SJCRH30 (cell line): ENCODE results near the gene PLD4. TPM values are rescaled to one million over a fixed set of nuclear protein-coding genes. Genes with fewer than 3 reads are reported as not detected.
"Not testable (repeated sequence)": the region's sequence is repeated elsewhere in the genome, so short reads cannot be mapped to it uniquely, and the experiment has no call there.

Experiments
- DNase-seq, 2 experiments: peaks; one replicate each; pipeline ENCODE4 v3.0.0-alpha.2; 2015 to 2020
- H3K27ac ChIP-seq: fragments of 250-450 bp; sonication (Bioruptor Pico); 2 replicates; pipeline ENCODE4 v1.5.1; 2020; ENCODE audit warnings: mild to moderate bottlenecking, moderate library complexity
- H3K27me3 ChIP-seq: fragments of 250-450 bp; sonication (Bioruptor Pico); 2 replicates; pipeline ENCODE4 v1.5.1; 2020; ENCODE audit warnings: mild to moderate bottlenecking, moderate library complexity
- H3K36me3 ChIP-seq: fragments of 250-450 bp; sonication (Bioruptor Pico); 2 replicates; pipeline ENCODE4 v1.5.1; 2020; ENCODE audit warnings: mild to moderate bottlenecking, moderate library complexity
- H3K4me1 ChIP-seq: fragments of 250-450 bp; sonication (Bioruptor Pico); 2 replicates; pipeline ENCODE4 v1.5.1; 2020; ENCODE audit warnings: mild to moderate bottlenecking, moderate library complexity
- H3K4me3 ChIP-seq: fragments of 250-450 bp; sonication (Bioruptor Pico); 2 replicates; pipeline ENCODE4 v1.5.1; 2020; ENCODE audit warnings: mild to moderate bottlenecking, moderate library complexity
- H3K9me3 ChIP-seq: fragments of 250-450 bp; sonication (Bioruptor Pico); replicated peaks from 2 replicates; pipeline ENCODE4 v1.5.1; 2020; ENCODE audit warnings: mild to moderate bottlenecking, moderate library complexity
- total RNA-seq: library from RNA; depleted of rRNA; stranded (reverse); fragments of >200 nt; shearing (Covaris generic); gene quantifications from 2 replicates; pipeline ENCODE4 v1.2.3, GENCODE V29; 2014

The PLD4 gene
- total RNA-seq, 1 experiment from 2014 or later, result not detected

DNA sequence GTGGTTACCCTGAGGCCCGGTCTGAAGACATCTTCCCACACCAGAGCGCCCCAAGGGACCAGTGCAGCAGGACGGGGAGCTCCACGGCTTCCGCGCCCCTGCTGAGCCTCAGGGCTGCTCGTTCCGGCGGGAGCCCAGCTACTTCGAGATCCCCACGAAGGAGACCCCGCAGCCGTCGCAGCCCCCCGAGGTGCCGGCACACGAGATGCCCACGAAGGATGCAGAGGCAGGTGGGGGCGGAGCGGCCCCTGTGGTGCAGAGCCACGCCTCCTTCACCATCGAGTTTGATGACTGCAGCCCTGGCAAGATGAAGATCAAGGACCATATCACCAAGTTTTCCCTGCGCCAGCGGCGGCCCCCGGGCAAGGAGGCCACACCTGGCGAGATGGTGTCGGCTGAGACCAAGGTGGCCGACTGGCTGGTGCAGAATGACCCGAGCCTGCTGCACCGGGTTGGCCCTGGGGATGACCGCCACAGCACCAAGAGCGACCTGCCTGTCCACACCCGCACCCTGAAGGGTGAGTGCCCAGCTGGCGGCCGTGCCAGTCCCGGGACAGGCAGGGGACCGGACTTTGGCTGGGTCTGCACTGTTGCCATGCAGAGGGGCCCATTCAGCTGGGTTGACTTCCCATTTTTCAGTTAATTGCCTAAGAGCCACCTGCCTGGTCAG lies 41.6 kb upstream of the PLD4 start:
- no peak for DNase-seq
- Histone ChIP-seq H3K27me3 (peaks cover 4% of the 10 kb centered on the region), H3K9me3 (no peaks in the 10 kb centered on the region), H3K4me1 (peaks cover 35% of the 10 kb centered on the region), H3K4me3 (no peak overlapping the region), H3K36me3 (no peaks in the 10 kb centered on the region), H3K27ac (no peak overlapping the region)

DNA sequence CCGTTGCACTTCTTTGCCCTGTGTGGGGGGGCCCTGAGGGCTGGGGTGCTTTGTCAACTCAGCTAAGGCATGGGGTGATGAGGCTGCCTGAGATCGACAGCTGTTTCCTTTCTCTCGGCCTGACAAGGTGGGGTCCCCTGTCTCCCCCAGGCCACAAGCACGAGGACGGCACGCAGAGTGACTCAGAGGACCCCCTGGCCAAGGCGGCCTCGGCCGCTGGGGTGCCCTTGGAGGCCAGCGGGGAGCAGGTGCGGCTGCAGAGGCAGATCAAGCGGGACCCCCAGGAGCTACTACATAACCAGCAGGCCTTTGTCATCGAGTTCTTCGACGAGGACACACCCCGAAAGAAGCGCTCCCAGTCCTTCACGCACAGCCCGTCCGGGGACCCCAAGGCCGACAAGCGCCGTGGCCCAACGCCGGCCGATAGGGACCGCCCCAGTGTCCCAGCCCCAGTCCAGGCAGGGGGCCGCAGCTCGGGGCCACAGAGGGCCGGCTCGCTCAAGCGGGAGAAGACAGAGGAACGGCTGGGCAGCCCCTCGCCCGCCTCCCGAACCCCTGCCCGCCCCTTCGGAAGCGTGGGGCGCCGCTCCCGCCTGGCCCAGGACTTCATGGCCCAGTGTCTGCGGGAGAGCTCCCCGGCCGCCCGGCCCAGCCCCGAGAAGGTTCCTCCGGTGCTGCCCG lies 40.9 kb upstream of the PLD4 start:
- DNase-seq, result peak in 1 of 2 experiments; percentile 2
- Histone ChIP-seq H3K4me3 (no peak overlapping the region), H3K36me3 (no peaks in the 10 kb centered on the region), H3K9me3 (no peaks in the 10 kb centered on the region), H3K27ac (no peak overlapping the region), H3K4me1 (peaks cover 29% of the 10 kb centered on the region), H3K27me3 (no peaks in the 10 kb centered on the region; the same call in none of the 2 replicates)

DNA sequence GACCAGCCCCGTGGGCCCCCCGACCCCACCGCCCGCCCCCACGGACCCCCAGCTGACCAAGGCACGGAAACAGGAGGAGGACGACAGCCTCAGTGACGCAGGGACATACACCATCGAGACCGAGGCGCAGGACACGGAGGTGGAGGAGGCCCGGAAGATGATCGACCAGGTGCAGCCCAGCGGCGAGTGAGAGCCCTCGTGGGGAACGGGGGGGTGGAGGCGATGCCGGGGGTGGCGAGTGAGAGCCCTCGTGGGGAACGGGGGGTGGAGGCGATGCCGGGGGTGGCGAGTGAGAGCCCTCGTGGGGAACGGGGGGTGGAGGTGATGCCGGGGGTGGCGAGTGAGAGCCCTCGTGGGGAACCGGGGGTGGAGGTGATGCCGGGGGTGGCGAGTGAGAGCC lies 40.3 kb upstream of the PLD4 start:
- peaks cover 24% of the 10 kb centered on the region for H3K4me1 ChIP-seq
- not testable (repeated sequence) for H3K36me3 ChIP-seq, H3K27me3 ChIP-seq, H3K9me3 ChIP-seq, H3K4me3 ChIP-seq, H3K27ac ChIP-seq
- DNase-seq, result peak in 1 of 2 experiments; percentile 3

DNA sequence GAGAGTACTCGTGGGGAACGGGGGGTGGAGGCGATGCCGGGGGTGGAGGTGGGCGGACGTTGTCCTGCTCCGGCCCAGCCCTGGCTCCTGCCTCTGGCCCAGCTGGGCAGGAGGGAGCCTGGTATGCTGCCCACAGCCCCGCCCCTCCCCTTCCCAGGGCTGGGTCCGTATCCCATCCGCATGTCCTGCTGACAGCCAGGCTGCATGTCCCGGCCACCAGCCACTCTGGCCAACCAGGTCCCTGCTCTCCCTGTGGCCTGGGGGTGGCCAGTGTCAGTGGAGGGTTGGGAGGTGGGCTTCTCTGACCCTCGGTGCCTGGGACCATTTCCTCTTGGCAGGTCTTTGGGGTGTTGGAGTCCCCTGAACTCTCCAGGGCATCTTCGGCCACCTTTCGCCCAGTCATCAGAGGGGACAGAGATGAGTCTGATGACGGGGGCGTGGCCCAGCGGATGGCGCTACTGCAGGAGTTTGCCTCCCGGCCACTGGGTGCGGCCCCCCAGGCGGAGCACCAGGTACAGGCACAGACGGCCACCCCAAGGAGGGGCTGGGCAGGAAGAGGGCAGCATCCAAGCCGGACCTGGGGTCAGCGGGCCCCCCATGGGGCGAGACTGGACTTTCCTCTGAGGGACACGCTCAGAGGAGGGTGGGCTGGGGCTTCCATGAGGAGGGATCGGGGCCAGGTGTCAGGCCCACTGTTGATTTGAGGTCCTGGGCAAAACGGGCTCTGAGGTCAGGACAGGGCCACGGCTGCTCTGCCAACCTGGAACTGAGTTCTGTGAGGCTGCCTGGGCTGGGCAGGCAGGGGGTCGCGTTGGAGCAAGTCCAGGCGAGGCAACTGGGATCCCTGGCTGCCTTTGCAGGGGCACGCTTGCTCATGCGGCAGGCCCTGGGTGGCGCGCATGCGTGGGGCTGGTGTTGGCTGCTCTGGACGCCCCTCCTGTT lies 39.4 kb upstream of the PLD4 start:
- no peak overlapping the region for H3K4me3 ChIP-seq
- H3K9me3 ChIP-seq, result no peaks in the 10 kb centered on the region
- peak in 1 of 2 experiments; percentile 2 for DNase-seq
- H3K4me1 ChIP-seq, result peaks cover 20% of the 10 kb centered on the region
- no peaks in the 10 kb centered on the region for H3K27me3 ChIP-seq
- no peaks in the 10 kb centered on the region for H3K36me3 ChIP-seq
- H3K27ac ChIP-seq, result no peak overlapping the region

DNA sequence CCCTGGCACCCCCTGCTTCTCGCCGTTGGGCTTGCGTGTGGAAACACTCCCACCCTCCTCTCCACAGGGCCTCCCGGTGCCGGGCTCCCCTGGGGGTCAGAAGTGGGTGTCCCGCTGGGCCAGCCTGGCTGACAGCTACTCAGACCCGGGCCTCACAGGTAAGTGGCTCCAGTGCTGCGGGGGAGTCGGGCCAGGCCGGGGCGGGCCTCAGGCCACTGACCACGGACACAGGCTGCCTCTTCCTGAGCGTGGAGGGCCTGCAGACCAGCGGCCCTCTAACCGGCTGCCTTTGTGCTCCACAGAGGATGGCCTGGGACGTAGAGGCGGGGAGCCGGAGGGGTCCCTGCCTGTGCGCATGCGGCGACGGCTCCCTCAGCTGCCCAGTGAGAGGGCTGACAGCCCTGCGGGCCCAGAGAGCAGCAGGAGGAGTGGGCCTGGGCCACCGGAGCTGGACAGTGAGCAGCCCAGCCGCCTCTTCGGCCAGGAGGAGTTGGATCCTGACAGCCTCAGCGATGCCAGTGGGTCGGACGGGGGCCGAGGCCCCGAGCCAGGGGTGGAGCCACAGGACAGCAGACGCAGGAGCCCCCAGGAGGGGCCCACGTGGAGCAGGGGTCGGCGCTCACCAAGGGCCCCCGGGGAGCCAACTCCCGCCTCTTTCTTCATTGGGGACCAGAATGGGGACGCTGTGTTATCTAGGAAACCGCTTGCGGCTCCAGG lies 38.5 kb upstream of the PLD4 start:
- peaks cover 12% of the 10 kb centered on the region for H3K4me1 ChIP-seq
- H3K27me3 ChIP-seq, result no peaks in the 10 kb centered on the region
- DNase-seq, result no peak
- H3K4me3 ChIP-seq, result no peak overlapping the region
- H3K9me3 ChIP-seq, result no peaks in the 10 kb centered on the region
- no peak overlapping the region for H3K27ac ChIP-seq
- H3K36me3 ChIP-seq, result no peaks in the 10 kb centered on the region

DNA sequence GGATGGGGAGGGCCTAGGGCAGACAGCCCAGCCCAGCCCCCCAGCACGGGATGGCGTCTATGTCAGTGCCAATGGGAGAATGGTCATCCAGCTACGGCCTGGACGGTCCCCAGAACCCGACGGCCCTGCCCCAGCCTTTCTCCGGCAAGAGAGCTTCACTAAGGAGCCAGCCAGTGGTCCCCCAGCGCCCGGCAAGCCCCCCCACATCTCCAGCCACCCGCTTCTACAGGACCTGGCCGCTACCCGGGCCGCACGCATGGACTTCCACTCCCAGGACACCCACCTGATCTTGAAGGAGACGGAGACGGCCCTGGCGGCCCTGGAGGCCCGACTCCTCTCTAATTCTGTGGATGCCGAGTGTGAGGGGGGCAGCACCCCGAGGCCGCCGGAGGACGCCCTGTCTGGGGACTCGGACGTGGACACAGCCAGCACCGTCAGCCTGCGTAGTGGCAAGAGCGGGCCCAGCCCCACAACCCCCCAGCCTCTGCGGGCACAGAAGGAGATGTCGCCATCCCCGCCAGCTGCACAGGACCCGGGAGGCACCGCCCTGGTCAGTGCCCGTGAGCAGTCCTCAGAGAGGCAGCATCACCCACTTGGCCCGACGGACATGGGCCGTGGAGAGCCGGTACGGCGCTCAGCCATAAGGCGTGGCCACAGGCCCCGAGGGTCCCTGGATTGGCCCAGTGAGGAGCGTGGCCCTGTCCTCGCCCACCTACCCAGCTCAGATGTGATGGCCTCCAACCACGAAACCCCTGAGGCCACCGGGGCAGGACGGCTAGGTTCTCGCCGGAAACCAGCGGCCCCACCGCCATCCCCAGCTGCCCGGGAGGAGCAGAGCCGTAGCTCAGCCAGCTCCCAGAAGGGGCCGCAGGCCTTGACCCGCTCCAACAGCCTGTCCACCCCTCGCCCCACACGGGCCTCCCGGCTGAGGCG lies 37.7 kb upstream of the PLD4 start:
- Histone ChIP-seq H3K4me3 (no peak overlapping the region), H3K4me1 (peaks cover 7% of the 10 kb centered on the region), H3K27me3 (no peaks in the 10 kb centered on the region), H3K36me3 (no peaks in the 10 kb centered on the region), H3K27ac (no peak overlapping the region), H3K9me3 (no peaks in the 10 kb centered on the region)
- peak in 1 of 2 experiments; percentile 2 for DNase-seq

DNA sequence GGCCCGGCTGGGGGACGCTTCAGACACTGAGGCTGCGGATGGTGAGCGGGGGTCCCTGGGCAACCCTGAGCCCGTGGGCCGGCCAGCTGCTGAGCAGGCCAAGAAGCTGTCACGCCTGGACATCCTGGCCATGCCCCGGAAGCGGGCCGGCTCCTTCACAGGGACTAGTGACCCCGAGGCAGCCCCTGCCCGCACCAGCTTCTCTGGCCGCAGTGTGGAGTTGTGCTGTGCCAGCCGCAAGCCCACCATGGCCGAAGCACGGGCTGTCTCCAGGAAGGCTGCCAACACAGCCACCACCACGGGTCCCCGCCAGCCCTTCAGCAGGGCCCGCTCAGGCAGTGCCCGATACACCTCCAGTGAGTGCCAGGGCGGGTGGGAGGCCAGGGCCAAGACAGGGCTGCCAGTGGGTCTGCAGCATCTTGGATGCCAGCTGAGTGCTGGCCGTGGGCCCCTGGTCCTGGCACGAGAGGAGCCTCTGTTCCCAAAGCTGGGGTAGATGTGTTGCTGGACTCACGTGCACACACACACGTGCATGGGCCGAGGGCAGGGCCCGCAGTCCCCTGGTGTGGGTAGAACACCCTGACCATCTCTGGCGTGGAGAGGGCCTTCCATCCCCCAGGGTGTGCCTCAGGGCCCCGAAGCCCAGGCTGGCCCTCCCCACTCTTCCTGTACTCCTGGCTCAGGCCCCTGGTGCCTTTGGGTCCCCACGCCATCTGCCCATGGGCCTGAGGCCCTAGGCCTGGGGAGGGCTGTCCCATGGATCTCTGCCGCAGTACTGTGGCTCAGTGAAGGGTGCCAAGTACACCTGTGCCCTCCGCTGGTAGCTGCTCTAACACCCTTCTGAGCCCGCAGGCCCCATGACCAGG lies 36.8 kb upstream of the PLD4 start:
- DNase-seq, result peak in 1 of 2 experiments; percentile 4
- Histone ChIP-seq H3K4me1 (no peaks in the 10 kb centered on the region), H3K9me3 (no peaks in the 10 kb centered on the region), H3K36me3 (no peaks in the 10 kb centered on the region), H3K27me3 (no peaks in the 10 kb centered on the region), H3K27ac (no peak overlapping the region), H3K4me3 (no peak overlapping the region)

DNA sequence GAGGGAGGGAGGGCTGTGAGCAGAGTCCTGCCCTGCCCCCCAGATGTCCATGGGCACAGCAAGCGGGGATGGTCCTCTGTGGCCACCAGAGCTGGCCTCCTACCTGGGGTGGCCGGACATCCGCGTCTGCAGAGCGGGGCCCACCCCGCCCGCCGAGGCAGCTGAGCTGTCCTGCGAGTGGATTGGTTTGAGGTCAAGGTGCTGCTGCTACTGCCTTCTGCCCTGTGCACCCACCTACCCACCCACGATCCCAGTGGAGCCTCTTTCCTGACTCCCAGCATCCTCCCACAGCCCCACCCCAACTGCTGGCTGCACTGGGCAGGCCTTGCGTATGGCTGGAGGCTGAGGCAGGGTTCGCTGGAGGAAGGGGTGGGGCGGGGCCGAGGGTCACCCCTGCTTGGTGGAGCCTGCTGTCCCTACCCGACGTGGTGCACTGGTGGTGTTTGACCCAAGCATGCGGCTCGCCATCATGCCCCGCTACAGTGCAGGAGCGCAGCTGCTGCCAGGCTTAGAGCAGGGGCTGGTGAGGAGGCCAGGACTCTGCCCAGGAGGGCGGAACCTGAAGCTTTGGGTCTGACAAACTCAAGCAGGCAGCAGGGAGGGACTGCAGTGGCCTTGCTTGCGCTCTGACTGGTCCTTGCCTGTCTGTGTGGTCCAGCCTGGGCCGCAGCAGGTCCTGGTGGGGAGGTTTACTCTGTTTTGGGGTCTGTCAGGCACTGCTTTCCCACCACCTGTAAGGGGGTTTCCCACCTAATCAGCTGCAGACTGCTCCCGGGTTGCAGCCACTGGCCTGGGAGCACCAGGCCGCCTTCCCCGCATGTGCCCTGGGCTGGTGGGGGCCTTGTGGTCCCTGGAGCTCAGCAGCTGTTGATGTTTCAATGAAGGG lies 35.9 kb upstream of the PLD4 start:
- peak in 1 of 2 experiments; percentile 2 for DNase-seq
- no peak overlapping the region for H3K27ac ChIP-seq
- H3K9me3 ChIP-seq, result no peaks in the 10 kb centered on the region
- H3K4me3 ChIP-seq, result no peak overlapping the region
- H3K36me3 ChIP-seq, result no peaks in the 10 kb centered on the region
- H3K27me3 ChIP-seq, result no peaks in the 10 kb centered on the region
- H3K4me1 ChIP-seq, result no peaks in the 10 kb centered on the region

DNA sequence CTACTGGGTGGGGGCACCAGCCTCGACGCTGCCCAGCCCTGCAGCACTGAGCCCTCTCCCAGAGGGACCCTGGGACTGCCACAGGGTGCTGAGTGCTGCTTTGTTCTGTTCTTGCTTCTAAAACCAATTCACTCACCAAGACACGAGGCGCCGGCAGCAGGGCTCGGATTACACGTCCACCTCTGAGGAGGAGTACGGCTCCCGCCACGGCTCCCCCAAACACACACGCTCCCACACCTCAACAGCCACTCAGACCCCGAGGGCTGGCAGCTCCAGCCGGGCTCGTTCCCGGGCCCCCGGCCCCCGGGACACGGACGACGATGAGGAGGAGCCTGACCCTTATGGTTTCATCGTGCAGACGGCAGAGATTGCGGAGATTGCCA lies 35.3 kb upstream of the PLD4 start:
- Histone ChIP-seq H3K36me3 (no peaks in the 10 kb centered on the region), H3K9me3 (no peaks in the 10 kb centered on the region), H3K27me3 (no peaks in the 10 kb centered on the region), H3K27ac (no peak overlapping the region), H3K4me1 (no peaks in the 10 kb centered on the region), H3K4me3 (no peak overlapping the region)
- DNase-seq, result no peak

DNA sequence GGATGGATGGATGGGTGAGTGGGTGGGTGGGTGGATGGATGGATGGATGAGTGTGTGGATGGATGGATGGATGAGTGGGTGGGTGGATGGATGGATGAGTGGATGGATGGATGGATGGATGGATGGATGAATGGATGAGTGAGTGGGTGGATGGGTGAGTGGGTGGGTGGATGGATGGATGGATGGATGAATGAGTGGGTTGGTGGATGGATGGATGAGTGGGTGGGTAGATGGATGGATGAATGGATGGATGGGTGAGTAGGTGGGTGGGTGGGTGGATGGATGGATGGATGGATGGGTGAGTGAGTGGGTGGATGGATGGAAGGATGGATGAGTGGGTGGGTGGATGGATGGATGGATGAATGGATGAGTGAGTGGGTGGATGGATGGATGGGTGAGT lies 34.4 kb upstream of the PLD4 start:
- not testable (repeated sequence) for H3K27ac ChIP-seq, H3K36me3 ChIP-seq, H3K27me3 ChIP-seq, DNase-seq, H3K9me3 ChIP-seq, H3K4me3 ChIP-seq, H3K4me1 ChIP-seq

DNA sequence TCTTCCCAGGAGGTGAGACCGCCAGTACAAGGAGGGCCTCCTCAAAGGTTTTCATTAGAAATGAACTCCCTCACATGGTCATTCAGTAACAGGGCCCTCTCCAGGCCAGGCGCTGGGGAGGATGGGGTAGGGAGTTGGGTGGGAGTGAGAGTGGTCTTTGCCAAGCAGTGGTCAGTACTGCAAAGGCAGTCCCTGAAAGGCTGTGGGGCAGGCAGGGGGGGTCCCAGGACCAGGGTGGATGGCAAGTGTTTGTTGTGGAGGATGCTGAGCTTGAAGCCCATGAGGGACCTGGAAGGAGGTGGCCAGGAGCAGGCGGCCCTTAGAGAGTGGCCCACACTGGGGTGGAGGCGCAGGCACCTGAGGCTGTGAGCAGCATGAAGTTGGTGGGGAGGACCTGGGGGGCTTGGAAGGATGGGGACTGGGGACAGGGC lies 33.5 kb upstream of the PLD4 start:
- H3K27me3 ChIP-seq, result no peaks in the 10 kb centered on the region
- peaks cover 5% of the 10 kb centered on the region; the same call in 1 of the 2 replicates for H3K4me1 ChIP-seq
- H3K36me3 ChIP-seq, result no peaks in the 10 kb centered on the region
- no peaks in the 10 kb centered on the region for H3K9me3 ChIP-seq
- no peak for DNase-seq
- H3K27ac ChIP-seq, result no peak overlapping the region
- H3K4me3 ChIP-seq, result no peak overlapping the region
